SK-N-SH treated with all-trans-retinoic acid at 6 μM for 48 hours (cell line): ENCODE data around the gene PPARGC1A.
A peak's percentile ranks its signal among the peaks of the same experiment; 100 is the strongest.

Experiments used
- ATAC-seq: fragments of 200-7000 bp; cut with Tn5 transposase; 3 replicates; pipeline ENCODE4 v1.9.1; 2020; ENCODE audit warnings: mild to moderate bottlenecking, moderate library complexity
- ARNTL ChIP-seq: fragments of 450-650 bp; formaldehyde crosslinking; IDR thresholded peaks from 2 replicates; pipeline ENCODE4 v1.5.0; 2020; ENCODE audit warnings: low read depth, mild to moderate bottlenecking, moderate library complexity, borderline replicate concordance
- BACH2 ChIP-seq: fragments of 250-450 bp; sonication (Bioruptor Pico); IDR thresholded peaks from 2 replicates; pipeline ENCODE4 v1.9.0; 2021; ENCODE audit warnings: mild to moderate bottlenecking, borderline replicate concordance
- CREB5 ChIP-seq: fragments of 250-450 bp; sonication (Bioruptor Pico); IDR thresholded peaks from 2 replicates; pipeline ENCODE4 v1.5.1; 2020; ENCODE audit warnings: low read depth, mild to moderate bottlenecking, moderate library complexity
- ESRRG ChIP-seq: fragments of 250-450 bp; sonication (Bioruptor Pico); IDR thresholded peaks from 2 replicates; pipeline ENCODE4 v1.6.1; 2021; ENCODE audit warnings: mild to moderate bottlenecking
- GLIS3 ChIP-seq: fragments of 250-450 bp; sonication (Bioruptor Pico); IDR thresholded peaks from 2 replicates; pipeline ENCODE4 v1.5.0; 2020; ENCODE audit warnings: mild to moderate bottlenecking, moderate library complexity
- ISL1 ChIP-seq: fragments of 250-450 bp; sonication (Bioruptor Pico); IDR thresholded peaks from 2 replicates; pipeline ENCODE4 v2.1.2; 2022; ENCODE audit warnings: mild to moderate bottlenecking, moderate library complexity
- OSR1 ChIP-seq: fragments of 250-450 bp; sonication (Bioruptor Pico); IDR thresholded peaks from 2 replicates; pipeline ENCODE4 v1.8.0; 2022; ENCODE audit warnings: moderate library complexity, mild to moderate bottlenecking, inconsistent platforms
- PPARA ChIP-seq: fragments of 250-450 bp; sonication (Bioruptor Pico); IDR thresholded peaks from 2 replicates; pipeline ENCODE4 v1.5.0; 2020; ENCODE audit warnings: mild to moderate bottlenecking, borderline replicate concordance
- RARB ChIP-seq: fragments of 250-450 bp; sonication (Bioruptor Pico); IDR thresholded peaks from 2 replicates; pipeline ENCODE4 v1.8.0; 2021; ENCODE audit warnings: mild to moderate bottlenecking, moderate library complexity
- SNAI2 ChIP-seq: fragments of 250-450 bp; sonication (Bioruptor Pico); IDR thresholded peaks from 2 replicates; pipeline ENCODE4 v1.5.0; 2020; ENCODE audit warnings: mild to moderate bottlenecking, moderate library complexity
- TCF4 ChIP-seq: fragments of 250-450 bp; sonication (Bioruptor Pico); IDR thresholded peaks from 2 replicates; pipeline ENCODE4 v1.8.0; 2021; ENCODE audit warnings: mild to moderate bottlenecking, moderate library complexity, borderline replicate concordance
- TOX ChIP-seq: fragments of 250-450 bp; sonication (Bioruptor Pico); IDR thresholded peaks from 2 replicates; pipeline ENCODE4 v1.8.0; 2021; ENCODE audit warnings: mild to moderate bottlenecking, moderate library complexity, borderline replicate concordance
- TSHZ2 ChIP-seq: fragments of 250-450 bp; sonication (Bioruptor Pico); IDR thresholded peaks from 2 replicates; pipeline ENCODE4 v1.5.0; 2020; ENCODE audit warnings: mild to moderate bottlenecking, moderate library complexity
- ZC3H10 ChIP-seq: fragments of 250-450 bp; sonication (Bioruptor Pico); IDR thresholded peaks from 2 replicates; pipeline ENCODE4 v1.5.1; 2021; ENCODE audit warnings: mild to moderate bottlenecking, moderate library complexity
- ZFP3 ChIP-seq: fragments of 250-450 bp; sonication (Bioruptor Pico); IDR thresholded peaks from 2 replicates; pipeline ENCODE4 v1.5.0; 2020; ENCODE audit warnings: mild to moderate bottlenecking, moderate library complexity
- ZFP30 ChIP-seq: fragments of 450-650 bp; formaldehyde crosslinking; IDR thresholded peaks from 2 replicates; pipeline ENCODE4 v1.5.0; 2022; ENCODE audit warnings: mild to moderate bottlenecking, moderate library complexity
- ZNF565 ChIP-seq: fragments of 450-650 bp; formaldehyde crosslinking; conservative IDR thresholded peaks from 2 replicates; pipeline ENCODE4 v1.5.0; 2020; ENCODE audit warnings: low read depth, mild to moderate bottlenecking, moderate library complexity
- ZNF70 ChIP-seq: fragments of 450-650 bp; formaldehyde crosslinking; IDR thresholded peaks from 2 replicates; pipeline ENCODE4 v1.5.0; 2020; ENCODE audit warnings: mild to moderate bottlenecking, moderate library complexity
- ZNF8 ChIP-seq: fragments of 450-650 bp; formaldehyde crosslinking; IDR thresholded peaks from 2 replicates; pipeline ENCODE4 v1.5.0; 2020; ENCODE audit warnings: mild to moderate bottlenecking, moderate library complexity
- TF ChIP-seq, protein P1 (sequence below): fragments of 250-450 bp; sonication (Bioruptor Pico); IDR thresholded peaks from 2 replicates; pipeline ENCODE4 v1.8.0; 2021; ENCODE audit warnings: low read depth, mild to moderate bottlenecking, moderate library complexity, borderline replicate concordance
- TF ChIP-seq, protein P2 (sequence below): fragments of 250-450 bp; sonication (Bioruptor Pico); IDR thresholded peaks from 2 replicates; pipeline ENCODE4 v1.5.1; 2021; ENCODE audit warnings: mild to moderate bottlenecking, moderate library complexity
- TF ChIP-seq, protein P3 (sequence below): fragments of 250-450 bp; sonication (Bioruptor Pico); IDR thresholded peaks from 2 replicates; pipeline ENCODE4 v1.8.0; 2020; ENCODE audit warnings: mild to moderate bottlenecking, moderate library complexity, borderline replicate concordance

PPARGC1A gene

DNA sequence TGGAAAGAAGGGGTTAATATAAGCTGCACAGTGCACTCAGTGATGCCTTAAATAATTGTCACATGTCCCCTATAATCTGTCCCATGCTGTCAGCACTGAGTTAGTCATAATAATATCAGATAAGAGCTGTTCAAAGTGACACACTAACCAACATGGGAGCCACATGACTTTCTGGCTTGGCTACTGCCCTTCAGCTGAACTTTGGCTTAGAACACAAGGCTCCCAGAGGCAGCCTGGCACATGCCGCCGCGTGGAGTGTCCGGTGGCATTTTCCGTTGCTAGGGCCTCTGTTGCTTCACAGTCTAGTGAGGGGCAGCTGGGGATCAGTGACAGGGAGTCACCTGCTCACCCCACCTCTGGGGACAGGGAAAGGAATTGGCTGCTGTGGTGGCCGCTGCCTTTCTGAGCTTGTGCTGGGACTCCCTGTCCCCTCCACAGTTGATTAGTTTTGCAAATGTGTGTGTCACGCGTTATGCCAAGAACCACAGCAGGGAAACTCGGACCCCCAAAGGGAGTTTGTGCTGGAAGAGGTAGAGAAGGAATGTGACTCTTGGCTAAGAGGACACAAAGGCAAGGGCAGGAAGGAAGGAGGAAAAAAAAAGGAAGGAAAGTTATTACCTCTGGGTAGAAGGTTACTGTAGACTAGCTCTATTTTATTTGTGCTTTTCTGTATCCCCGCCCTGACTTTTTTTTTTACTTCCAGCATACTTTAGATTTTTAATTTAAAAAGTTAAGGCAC lies 41.1 kb upstream of the PPARGC1A start:
- TF ChIP-seq ZNF565 (CRISPR knock-in tag): no peak
- TF ChIP-seq ARNTL (CRISPR knock-in tag): no peak
- TF ChIP-seq ZNF8: no peak
- no peak for TF ChIP-seq OSR1
- TF ChIP-seq ISL1 (CRISPR knock-in tag): peak; percentile 19; the same call in 1 of the 2 replicates
- peak; percentile 74 for TF ChIP-seq TCF4
- TF ChIP-seq TSHZ2 (CRISPR knock-in tag): peak; percentile 76; the same call in 1 of the 2 replicates
- no peak for TF ChIP-seq GLIS3 (CRISPR knock-in tag)
- no peak for TF ChIP-seq RARB (CRISPR knock-in tag)

GRCh38 chr4:23929248-23929647 lies 39.4 kb upstream of the PPARGC1A start:
- TF ChIP-seq, protein P1, sequence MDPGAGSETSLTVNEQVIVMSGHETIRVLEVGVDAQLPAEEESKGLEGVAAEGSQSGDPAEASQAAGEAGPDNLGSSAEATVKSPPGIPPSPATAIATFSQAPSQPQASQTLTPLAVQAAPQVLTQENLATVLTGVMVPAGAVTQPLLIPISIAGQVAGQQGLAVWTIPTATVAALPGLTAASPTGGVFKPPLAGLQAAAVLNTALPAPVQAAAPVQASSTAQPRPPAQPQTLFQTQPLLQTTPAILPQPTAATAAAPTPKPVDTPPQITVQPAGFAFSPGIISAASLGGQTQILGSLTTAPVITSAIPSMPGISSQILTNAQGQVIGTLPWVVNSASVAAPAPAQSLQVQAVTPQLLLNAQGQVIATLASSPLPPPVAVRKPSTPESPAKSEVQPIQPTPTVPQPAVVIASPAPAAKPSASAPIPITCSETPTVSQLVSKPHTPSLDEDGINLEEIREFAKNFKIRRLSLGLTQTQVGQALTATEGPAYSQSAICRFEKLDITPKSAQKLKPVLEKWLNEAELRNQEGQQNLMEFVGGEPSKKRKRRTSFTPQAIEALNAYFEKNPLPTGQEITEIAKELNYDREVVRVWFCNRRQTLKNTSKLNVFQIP (CRISPR knock-in tag): no peak
- TF ChIP-seq ZFP3: no peak
- no peak for TF ChIP-seq ARNTL (CRISPR knock-in tag)
- no peak for TF ChIP-seq GLIS3 (CRISPR knock-in tag)
- no peak for TF ChIP-seq BACH2 (CRISPR knock-in tag)
- TF ChIP-seq, protein P2, sequence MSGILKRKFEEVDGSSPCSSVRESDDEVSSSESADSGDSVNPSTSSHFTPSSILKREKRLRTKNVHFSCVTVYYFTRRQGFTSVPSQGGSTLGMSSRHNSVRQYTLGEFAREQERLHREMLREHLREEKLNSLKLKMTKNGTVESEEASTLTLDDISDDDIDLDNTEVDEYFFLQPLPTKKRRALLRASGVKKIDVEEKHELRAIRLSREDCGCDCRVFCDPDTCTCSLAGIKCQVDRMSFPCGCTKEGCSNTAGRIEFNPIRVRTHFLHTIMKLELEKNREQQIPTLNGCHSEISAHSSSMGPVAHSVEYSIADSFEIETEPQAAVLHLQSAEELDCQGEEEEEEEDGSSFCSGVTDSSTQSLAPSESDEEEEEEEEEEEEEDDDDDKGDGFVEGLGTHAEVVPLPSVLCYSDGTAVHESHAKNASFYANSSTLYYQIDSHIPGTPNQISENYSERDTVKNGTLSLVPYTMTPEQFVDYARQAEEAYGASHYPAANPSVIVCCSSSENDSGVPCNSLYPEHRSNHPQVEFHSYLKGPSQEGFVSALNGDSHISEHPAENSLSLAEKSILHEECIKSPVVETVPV: no peak
- no peak for TF ChIP-seq TCF4
- no peak for TF ChIP-seq ISL1 (CRISPR knock-in tag)
- TF ChIP-seq ZC3H10: no peak
- no peak for TF ChIP-seq ZNF8
- ATAC-seq: no peak

More for the DNA sequence above, 41.1 kb upstream of the PPARGC1A start:
- ATAC-seq: peak; percentile 25; the same call in 1 of the 3 replicates

GRCh38 chr4:23924556-23924955 lies 34.7 kb upstream of the PPARGC1A start:
- TF ChIP-seq TOX (CRISPR knock-in tag): no peak
- TF ChIP-seq, protein P3, sequence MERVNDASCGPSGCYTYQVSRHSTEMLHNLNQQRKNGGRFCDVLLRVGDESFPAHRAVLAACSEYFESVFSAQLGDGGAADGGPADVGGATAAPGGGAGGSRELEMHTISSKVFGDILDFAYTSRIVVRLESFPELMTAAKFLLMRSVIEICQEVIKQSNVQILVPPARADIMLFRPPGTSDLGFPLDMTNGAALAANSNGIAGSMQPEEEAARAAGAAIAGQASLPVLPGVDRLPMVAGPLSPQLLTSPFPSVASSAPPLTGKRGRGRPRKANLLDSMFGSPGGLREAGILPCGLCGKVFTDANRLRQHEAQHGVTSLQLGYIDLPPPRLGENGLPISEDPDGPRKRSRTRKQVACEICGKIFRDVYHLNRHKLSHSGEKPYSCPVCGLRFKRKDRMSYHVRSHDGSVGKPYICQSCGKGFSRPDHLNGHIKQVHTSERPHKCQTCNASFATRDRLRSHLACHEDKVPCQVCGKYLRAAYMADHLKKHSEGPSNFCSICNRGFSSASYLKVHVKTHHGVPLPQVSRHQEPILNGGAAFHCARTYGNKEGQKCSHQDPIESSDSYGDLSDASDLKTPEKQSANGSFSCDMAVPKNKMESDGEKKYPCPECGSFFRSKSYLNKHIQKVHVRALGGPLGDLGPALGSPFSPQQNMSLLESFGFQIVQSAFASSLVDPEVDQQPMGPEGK (CRISPR knock-in tag): no peak
- ATAC-seq: no peak

GRCh38 chr4:23923840-23924239 lies 34.0 kb upstream of the PPARGC1A start:
- ATAC-seq: no peak
- TF ChIP-seq GLIS3 (CRISPR knock-in tag): no peak
- no peak for TF ChIP-seq ZFP3
- no peak for TF ChIP-seq BACH2 (CRISPR knock-in tag)
- TF ChIP-seq RARB (CRISPR knock-in tag): no peak
- TF ChIP-seq, protein P2: no peak
- no peak for TF ChIP-seq ZNF8
- TF ChIP-seq ZFP30 (CRISPR knock-in tag): no peak
- no peak for TF ChIP-seq CREB5 (CRISPR knock-in tag)
- no peak for TF ChIP-seq ZNF70 (CRISPR knock-in tag)
- no peak for TF ChIP-seq ARNTL (CRISPR knock-in tag)
- TF ChIP-seq TOX (CRISPR knock-in tag): no peak
- TF ChIP-seq PPARA (CRISPR knock-in tag): no peak
- no peak for TF ChIP-seq SNAI2 (CRISPR knock-in tag)
- no peak for TF ChIP-seq ESRRG (CRISPR knock-in tag)
- TF ChIP-seq, protein P3 (CRISPR knock-in tag): no peak
- no peak for TF ChIP-seq TCF4
